ENCODE measurements around the gene RNF215.

Gene RNF215

GRCh38 chr22:30420347-30421125, 33.3 kb upstream of the RNF215 start:
- Histone ChIP-seq H3K27me3 (ENCODE audit: low read depth, low read length) (no peaks in the 10 kb centered on the region), H3K27ac (ENCODE audit: low read length) (peak overlapping the region; percentile 89), H3K9me3 (ENCODE audit: control insufficient read depth in 1 of 2, low read length in 2 of 2) (no peaks in the 10 kb centered on the region), H3K4me1 (ENCODE audit: control insufficient read depth in 1 of 2, insufficient read depth in 2 of 2, low read length in 2 of 2) (peaks cover 19 to 42% of the 10 kb centered on the region in 2 donors), H3K4me3 (ENCODE audit: low read depth in 1 of 2, low read length in 2 of 2) (no peak overlapping the region), H3K36me3 (ENCODE audit: control insufficient read depth in 1 of 2, insufficient read depth in 2 of 2, low read length in 2 of 2) (peaks cover 34 to 55% of the 10 kb centered on the region in 2 donors)

GRCh38 chr22:30416837-30417236, 29.6 kb upstream of the RNF215 start:
- no peaks in the 10 kb centered on the region for H3K27me3 ChIP-seq (ENCODE audit: low read depth, low read length)
- no peak overlapping the region for H3K27ac ChIP-seq (ENCODE audit: low read length)

GRCh38 chr22:30416403-30416802, 29.2 kb upstream of the RNF215 start:
- peaks cover 0 to 19% of the 10 kb centered on the region in 2 donors for H3K4me1 ChIP-seq (ENCODE audit: control insufficient read depth in 1 of 2, insufficient read depth in 2 of 2, low read length in 2 of 2)
- no peak overlapping the region for H3K4me3 ChIP-seq (ENCODE audit: low read depth in 1 of 2, low read length in 2 of 2)
- no peaks in the 10 kb centered on the region for H3K27me3 ChIP-seq (ENCODE audit: low read depth, low read length)
- no peak overlapping the region for H3K27ac ChIP-seq (ENCODE audit: low read length)
- H3K36me3 ChIP-seq (ENCODE audit: control insufficient read depth in 1 of 2, insufficient read depth in 2 of 2, low read length in 2 of 2): peaks cover 41 to 55% of the 10 kb centered on the region in 2 donors
- H3K9me3 ChIP-seq (ENCODE audit: control insufficient read depth in 1 of 2, low read length in 2 of 2): no peaks in the 10 kb centered on the region

More at GRCh38 chr22:30416837-30417236, 29.6 kb upstream of the RNF215 start:
- H3K36me3 ChIP-seq (ENCODE audit: control insufficient read depth in 1 of 2, insufficient read depth in 2 of 2, low read length in 2 of 2): peaks cover 41 to 55% of the 10 kb centered on the region in 2 donors
- H3K9me3 ChIP-seq (ENCODE audit: control insufficient read depth in 1 of 2, low read length in 2 of 2): no peaks in the 10 kb centered on the region
- no peak overlapping the region for H3K4me3 ChIP-seq (ENCODE audit: low read depth in 1 of 2, low read length in 2 of 2)
- H3K4me1 ChIP-seq (ENCODE audit: control insufficient read depth in 1 of 2, insufficient read depth in 2 of 2, low read length in 2 of 2): peaks cover 0 to 23% of the 10 kb centered on the region in 2 donors

GRCh38 chr22:30414525-30415047, 27.4 kb upstream of the RNF215 start:
- no peaks in the 10 kb centered on the region for H3K27me3 ChIP-seq (ENCODE audit: low read depth, low read length)
- H3K4me1 ChIP-seq (ENCODE audit: control insufficient read depth in 1 of 2, insufficient read depth in 2 of 2, low read length in 2 of 2): peaks cover 0 to 6% of the 10 kb centered on the region in 2 donors
- H3K9me3 ChIP-seq (ENCODE audit: control insufficient read depth in 1 of 2, low read length in 2 of 2): no peaks in the 10 kb centered on the region
- H3K4me3 ChIP-seq (ENCODE audit: low read depth in 1 of 2, low read length in 2 of 2): no peak overlapping the region
- peaks cover 41 to 53% of the 10 kb centered on the region in 2 donors for H3K36me3 ChIP-seq (ENCODE audit: control insufficient read depth in 1 of 2, insufficient read depth in 2 of 2, low read length in 2 of 2)
- H3K27ac ChIP-seq (ENCODE audit: low read length): no peak overlapping the region

- peaks cover 43 to 54% of the 10 kb centered on the region in 2 donors for H3K36me3 ChIP-seq (ENCODE audit: control insufficient read depth in 1 of 2, insufficient read depth in 2 of 2, low read length in 2 of 2)
- no peak overlapping the region for H3K4me3 ChIP-seq (ENCODE audit: low read depth in 1 of 2, low read length in 2 of 2)
- no peaks in the 10 kb centered on the region for H3K9me3 ChIP-seq (ENCODE audit: control insufficient read depth in 1 of 2, low read length in 2 of 2)
- no peaks in the 10 kb centered on the region for H3K27me3 ChIP-seq (ENCODE audit: low read depth, low read length)
- peaks cover 0 to 6% of the 10 kb centered on the region in 2 donors for H3K4me1 ChIP-seq (ENCODE audit: control insufficient read depth in 1 of 2, insufficient read depth in 2 of 2, low read length in 2 of 2)
- H3K27ac ChIP-seq (ENCODE audit: low read length): no peak overlapping the region
Measured at GRCh38 chr22:30413745-30414524, 26.7 kb upstream of the RNF215 start.

- H3K36me3 ChIP-seq (ENCODE audit: control insufficient read depth in 1 of 2, insufficient read depth in 2 of 2, low read length in 2 of 2): peaks cover 40 to 52% of the 10 kb centered on the region in 2 donors
Measured at GRCh38 chr22:30413001-30413400, 25.8 kb upstream of the RNF215 start.

GRCh38 chr22:30411780-30412179, 24.6 kb upstream of the RNF215 start:
- peaks cover 35 to 46% of the 10 kb centered on the region in 2 donors for H3K36me3 ChIP-seq (ENCODE audit: control insufficient read depth in 1 of 2, insufficient read depth in 2 of 2, low read length in 2 of 2)
- H3K27ac ChIP-seq (ENCODE audit: low read length): no peak overlapping the region
- no peaks in the 10 kb centered on the region for H3K27me3 ChIP-seq (ENCODE audit: low read depth, low read length)
- H3K9me3 ChIP-seq (ENCODE audit: control insufficient read depth in 1 of 2, low read length in 2 of 2): no peaks in the 10 kb centered on the region
- no peak overlapping the region for H3K4me3 ChIP-seq (ENCODE audit: low read depth in 1 of 2, low read length in 2 of 2)
- peaks cover 0 to 5% of the 10 kb centered on the region in 2 donors for H3K4me1 ChIP-seq (ENCODE audit: control insufficient read depth in 1 of 2, insufficient read depth in 2 of 2, low read length in 2 of 2)

More at GRCh38 chr22:30413001-30413400, 25.8 kb upstream of the RNF215 start:
- Histone ChIP-seq H3K4me3 (ENCODE audit: low read depth in 1 of 2, low read length in 2 of 2) (no peak overlapping the region), H3K9me3 (ENCODE audit: control insufficient read depth in 1 of 2, low read length in 2 of 2) (no peaks in the 10 kb centered on the region), H3K4me1 (ENCODE audit: control insufficient read depth in 1 of 2, insufficient read depth in 2 of 2, low read length in 2 of 2) (peaks cover 0 to 6% of the 10 kb centered on the region in 2 donors), H3K27ac (ENCODE audit: low read length) (no peak overlapping the region), H3K27me3 (ENCODE audit: low read depth, low read length) (no peaks in the 10 kb centered on the region)

- H3K27ac ChIP-seq (ENCODE audit: low read length): no peak overlapping the region
- H3K36me3 ChIP-seq (ENCODE audit: control insufficient read depth in 1 of 2, insufficient read depth in 2 of 2, low read length in 2 of 2): peaks cover 16 to 33% of the 10 kb centered on the region in 2 donors
- no peaks in the 10 kb centered on the region for H3K9me3 ChIP-seq (ENCODE audit: control insufficient read depth in 1 of 2, low read length in 2 of 2)
- H3K27me3 ChIP-seq (ENCODE audit: low read depth, low read length): no peaks in the 10 kb centered on the region
- H3K4me3 ChIP-seq (ENCODE audit: low read depth in 1 of 2, low read length in 2 of 2): no peak overlapping the region
- H3K4me1 ChIP-seq (ENCODE audit: control insufficient read depth in 1 of 2, insufficient read depth in 2 of 2, low read length in 2 of 2): no peaks in the 10 kb centered on the region
Measured at GRCh38 chr22:30408388-30409102, 21.3 kb upstream of the RNF215 start.

- no peaks in the 10 kb centered on the region for H3K4me1 ChIP-seq (ENCODE audit: control insufficient read depth in 1 of 2, insufficient read depth in 2 of 2, low read length in 2 of 2)
- H3K27ac ChIP-seq (ENCODE audit: low read length): no peak overlapping the region
- no peak overlapping the region for H3K4me3 ChIP-seq (ENCODE audit: low read depth in 1 of 2, low read length in 2 of 2)
- H3K9me3 ChIP-seq (ENCODE audit: control insufficient read depth in 1 of 2, low read length in 2 of 2): no peaks in the 10 kb centered on the region
- peaks cover 16 to 33% of the 10 kb centered on the region in 2 donors for H3K36me3 ChIP-seq (ENCODE audit: control insufficient read depth in 1 of 2, insufficient read depth in 2 of 2, low read length in 2 of 2)
- H3K27me3 ChIP-seq (ENCODE audit: low read depth, low read length): no peaks in the 10 kb centered on the region
Measured at GRCh38 chr22:30406400-30406799, 19.2 kb upstream of the RNF215 start.

- Histone ChIP-seq H3K4me3 (ENCODE audit: low read depth in 1 of 2, low read length in 2 of 2) (no peak overlapping the region), H3K36me3 (ENCODE audit: control insufficient read depth in 1 of 2, insufficient read depth in 2 of 2, low read length in 2 of 2) (peaks cover 16 to 30% of the 10 kb centered on the region in 2 donors), H3K27me3 (ENCODE audit: low read depth, low read length) (no peaks in the 10 kb centered on the region), H3K4me1 (ENCODE audit: control insufficient read depth in 1 of 2, insufficient read depth in 2 of 2, low read length in 2 of 2) (no peaks in the 10 kb centered on the region), H3K9me3 (ENCODE audit: control insufficient read depth in 1 of 2, low read length in 2 of 2) (no peaks in the 10 kb centered on the region), H3K27ac (ENCODE audit: low read length) (no peak overlapping the region)
Measured at GRCh38 chr22:30405731-30406130, 18.5 kb upstream of the RNF215 start.

GRCh38 chr22:30404307-30404706, 17.1 kb upstream of the RNF215 start:
- Histone ChIP-seq H3K4me3 (ENCODE audit: low read depth in 1 of 2, low read length in 2 of 2) (no peak overlapping the region), H3K9me3 (ENCODE audit: control insufficient read depth in 1 of 2, low read length in 2 of 2) (no peaks in the 10 kb centered on the region), H3K27ac (ENCODE audit: low read length) (no peak overlapping the region), H3K36me3 (ENCODE audit: control insufficient read depth in 1 of 2, insufficient read depth in 2 of 2, low read length in 2 of 2) (peaks cover 16 to 21% of the 10 kb centered on the region in 2 donors), H3K27me3 (ENCODE audit: low read depth, low read length) (no peaks in the 10 kb centered on the region), H3K4me1 (ENCODE audit: control insufficient read depth in 1 of 2, insufficient read depth in 2 of 2, low read length in 2 of 2) (no peaks in the 10 kb centered on the region)

All from muscle layer of duodenum (tissue), 2 donors.